GM03348 (cell line): ENCODE data around the gene SAMD14.
A peak's percentile ranks its signal among the peaks of the same experiment; 100 is the strongest.
"Not testable (repeated sequence)": the region's sequence is repeated elsewhere in the genome, so short reads cannot be mapped to it uniquely, and the experiment has no call there.

Experiments used
- DNase-seq: peaks from one replicate; pipeline ENCODE4 v3.0.0; 2012; ENCODE audit warnings: low spot score

Gene SAMD14

DNA sequence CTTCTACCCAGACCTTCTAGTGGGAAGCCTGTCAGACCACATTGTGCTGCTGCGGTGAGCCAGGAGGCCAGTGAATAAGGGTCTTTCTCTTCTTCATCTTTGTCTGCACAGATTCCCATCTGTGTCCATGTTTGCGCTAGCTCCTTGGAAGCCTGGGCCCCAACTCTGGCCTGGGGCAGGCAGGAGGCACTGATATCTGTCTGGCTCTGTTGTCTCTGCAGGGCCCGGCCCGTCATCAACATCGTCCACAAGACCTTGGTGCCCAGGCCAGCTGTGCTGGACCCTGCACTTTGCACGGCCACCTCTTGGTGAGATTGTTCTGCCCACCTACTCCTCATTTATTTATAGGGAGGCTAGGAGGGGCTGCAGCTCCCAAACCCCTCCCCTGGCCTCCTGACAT, 55.7 kb downstream of the SAMD14 start:
- no peak for DNase-seq

DNA sequence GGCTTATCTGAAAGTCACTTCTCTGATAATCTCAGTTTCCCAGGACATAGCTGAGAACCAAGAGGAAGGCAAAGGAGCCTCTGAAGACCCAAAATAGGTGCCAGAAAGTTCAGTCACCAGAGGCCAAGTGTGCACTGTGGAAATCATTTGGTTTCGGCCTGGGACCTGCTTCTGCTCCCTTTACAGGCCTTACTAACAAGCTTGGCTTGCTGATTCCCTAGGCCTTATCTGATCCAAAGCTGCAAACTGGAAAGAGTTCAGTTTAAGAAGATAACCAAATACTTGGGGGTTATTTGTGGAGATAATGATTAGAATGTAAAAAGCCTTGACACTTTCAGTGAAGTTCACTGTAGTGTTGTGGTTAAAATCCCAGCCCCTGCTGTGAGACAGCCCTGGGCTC, 57.0 kb downstream of the SAMD14 start:
- DNase-seq: no peak

DNA sequence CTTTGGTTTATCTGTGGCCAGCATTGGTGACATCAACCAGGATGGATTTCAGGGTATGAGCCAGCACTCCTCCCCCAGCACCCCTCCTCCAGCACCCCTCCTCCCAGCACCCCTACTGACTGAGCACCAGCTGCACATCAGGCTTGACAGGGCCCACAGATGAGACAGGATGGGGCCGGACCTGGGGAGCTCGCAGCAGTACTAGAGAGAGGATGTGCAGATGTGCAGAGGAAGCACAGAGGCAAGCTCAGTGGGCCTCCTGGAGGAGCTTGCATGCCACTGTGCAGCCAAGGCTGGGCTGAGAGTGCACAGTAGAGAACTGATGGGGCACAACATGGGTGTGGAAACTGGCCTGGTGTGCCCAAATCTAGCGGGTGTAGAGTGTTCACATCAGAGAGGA, 57.8 kb downstream of the SAMD14 start:
- no peak for DNase-seq

DNA sequence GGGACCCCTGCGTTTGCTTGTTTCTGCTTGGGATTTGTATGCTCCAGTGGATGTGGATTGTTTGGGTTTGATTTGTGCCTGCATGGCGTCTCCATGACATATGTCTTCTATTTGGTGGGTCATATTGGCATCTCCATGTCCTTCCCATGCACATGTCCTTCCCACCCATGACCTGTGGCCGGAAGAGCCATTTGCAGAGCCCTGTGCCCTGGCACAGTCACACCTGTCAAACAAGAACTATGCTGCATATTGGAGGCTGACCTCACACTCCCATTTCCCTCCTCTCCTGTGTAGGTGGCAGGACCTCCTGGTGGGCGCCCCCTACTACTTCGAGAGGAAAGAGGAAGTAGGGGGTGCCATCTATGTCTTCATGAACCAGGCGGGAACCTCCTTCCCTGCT, 58.3 kb downstream of the SAMD14 start:
- DNase-seq: no peak

DNA sequence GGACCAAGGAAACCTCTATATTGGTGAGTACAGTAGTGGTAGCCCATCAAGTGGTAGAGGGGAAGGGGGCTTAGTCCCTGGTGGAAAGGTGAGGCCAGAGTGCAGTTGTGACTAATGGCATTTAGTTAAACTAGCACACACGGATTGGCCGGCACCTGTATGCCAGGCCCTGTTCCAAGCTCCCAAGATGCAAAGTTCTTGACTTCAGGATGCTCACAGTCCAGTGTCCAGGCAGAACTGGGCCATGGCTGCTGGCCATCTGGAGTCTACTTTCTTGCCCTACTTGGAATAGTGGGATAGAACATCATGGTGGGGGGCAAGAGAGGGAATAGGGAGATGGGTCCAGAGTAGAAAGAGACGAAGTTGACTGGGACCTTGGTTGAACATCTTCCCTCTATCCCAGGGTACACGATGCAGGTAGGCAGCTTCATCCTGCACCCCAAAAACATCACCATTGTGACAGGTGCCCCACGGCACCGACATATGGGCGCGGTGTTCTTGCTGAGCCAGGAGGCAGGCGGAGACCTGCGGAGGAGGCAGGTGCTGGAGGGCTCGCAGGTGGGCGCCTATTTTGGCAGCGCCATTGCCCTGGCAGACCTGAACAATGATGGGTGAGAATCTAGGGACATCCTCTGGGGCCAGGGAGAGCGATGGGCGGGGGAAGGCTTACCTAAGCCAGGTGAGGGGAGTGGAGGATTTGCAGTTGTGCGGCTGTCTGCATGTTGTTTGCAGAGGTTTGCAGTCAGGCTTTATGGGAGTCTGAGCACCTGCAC, 58.9 kb downstream of the SAMD14 start:
- DNase-seq: no peak

DNA sequence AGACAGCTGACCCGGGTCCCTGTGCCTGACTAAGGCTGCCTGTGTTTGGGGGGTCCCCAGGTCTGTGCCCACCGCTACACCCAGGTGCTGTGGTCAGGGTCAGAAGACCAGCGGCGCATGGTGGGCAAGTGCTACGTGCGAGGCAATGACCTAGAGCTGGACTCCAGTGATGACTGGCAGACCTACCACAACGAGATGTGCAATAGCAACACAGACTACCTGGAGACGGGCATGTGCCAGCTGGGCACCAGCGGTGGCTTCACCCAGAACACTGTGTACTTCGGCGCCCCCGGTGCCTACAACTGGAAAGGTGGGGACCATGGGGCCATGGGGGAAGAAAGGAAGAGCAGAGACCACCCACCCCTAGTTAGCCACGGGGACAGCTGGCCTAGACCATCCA, 62.0 kb downstream of the SAMD14 start:
- DNase-seq: no peak

DNA sequence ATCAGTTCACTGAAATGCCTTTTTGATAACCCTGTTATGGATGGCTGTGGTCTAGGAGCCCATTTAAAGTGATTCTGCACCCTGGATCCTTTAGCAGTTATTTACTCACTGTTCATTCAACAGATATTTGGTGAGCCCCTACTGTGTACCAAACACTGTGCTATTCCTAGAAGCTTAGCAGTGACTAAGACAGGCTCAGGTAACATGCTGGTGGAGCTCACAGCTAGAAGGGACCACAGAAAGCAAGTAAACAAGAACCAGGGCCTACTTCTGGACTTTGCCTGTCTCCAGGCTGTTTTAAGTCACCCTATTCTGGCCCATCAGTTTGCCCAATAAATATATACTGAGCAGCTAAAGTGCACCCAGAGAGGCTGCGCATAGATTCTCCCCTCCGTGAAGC, 63.0 kb downstream of the SAMD14 start:
- DNase-seq: no peak

DNA sequence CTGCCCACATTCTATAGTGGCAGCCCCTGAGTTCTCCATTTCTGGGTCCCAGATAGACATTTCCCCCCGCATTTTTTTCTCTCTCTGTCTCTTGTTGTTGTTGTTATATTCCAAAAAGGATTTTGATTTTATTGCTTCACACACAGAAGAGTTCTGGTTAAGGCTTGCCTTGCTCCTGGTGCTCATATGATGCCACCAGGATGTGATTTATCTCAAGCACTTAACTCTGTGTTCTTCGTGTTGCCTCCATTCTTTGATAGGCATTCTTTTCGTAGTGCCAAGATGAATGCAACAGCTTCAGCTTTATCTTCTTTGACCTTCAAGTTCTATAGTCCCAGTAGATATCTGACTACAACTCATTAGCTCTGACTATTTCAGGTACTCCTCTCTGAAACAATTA, 64.9 kb downstream of the SAMD14 start:
- DNase-seq: no peak

DNA sequence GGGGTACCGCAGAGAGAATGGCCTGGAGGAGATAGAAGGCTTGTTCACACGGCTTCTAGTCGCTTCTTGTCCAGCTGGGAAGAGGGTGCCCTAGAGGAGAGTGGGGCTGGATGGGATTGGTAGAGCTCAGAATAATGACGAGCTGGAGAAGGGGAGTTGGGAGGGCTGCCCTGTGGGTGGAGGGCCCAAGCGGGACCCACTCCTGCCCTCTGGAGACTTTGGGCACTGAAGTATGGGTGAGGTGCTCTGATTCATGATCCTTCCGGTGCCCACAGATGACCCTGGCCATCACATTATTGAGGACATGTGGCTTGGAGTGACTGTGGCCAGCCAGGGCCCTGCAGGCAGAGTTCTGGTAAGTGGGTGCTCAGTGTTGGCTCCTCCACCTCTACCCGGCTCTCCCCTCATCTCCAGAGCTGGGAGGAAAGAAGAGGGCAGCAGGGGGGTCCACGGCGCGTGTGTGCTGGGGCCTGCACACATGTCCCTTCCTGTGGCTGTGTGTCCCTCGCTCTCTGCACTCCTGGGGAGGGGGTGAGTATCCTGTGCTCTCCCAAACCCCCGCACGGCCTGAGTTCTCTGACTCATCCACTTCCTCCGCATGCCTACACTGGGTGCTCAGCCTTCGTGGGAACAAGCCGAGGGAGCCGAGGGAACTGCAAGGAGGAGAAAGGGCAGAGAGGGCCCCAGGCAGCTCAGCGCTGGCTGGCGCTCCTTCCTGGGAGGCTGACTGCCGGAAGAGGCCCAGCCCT, 65.5 kb downstream of the SAMD14 start:
- peak; percentile 89 for DNase-seq

DNA sequence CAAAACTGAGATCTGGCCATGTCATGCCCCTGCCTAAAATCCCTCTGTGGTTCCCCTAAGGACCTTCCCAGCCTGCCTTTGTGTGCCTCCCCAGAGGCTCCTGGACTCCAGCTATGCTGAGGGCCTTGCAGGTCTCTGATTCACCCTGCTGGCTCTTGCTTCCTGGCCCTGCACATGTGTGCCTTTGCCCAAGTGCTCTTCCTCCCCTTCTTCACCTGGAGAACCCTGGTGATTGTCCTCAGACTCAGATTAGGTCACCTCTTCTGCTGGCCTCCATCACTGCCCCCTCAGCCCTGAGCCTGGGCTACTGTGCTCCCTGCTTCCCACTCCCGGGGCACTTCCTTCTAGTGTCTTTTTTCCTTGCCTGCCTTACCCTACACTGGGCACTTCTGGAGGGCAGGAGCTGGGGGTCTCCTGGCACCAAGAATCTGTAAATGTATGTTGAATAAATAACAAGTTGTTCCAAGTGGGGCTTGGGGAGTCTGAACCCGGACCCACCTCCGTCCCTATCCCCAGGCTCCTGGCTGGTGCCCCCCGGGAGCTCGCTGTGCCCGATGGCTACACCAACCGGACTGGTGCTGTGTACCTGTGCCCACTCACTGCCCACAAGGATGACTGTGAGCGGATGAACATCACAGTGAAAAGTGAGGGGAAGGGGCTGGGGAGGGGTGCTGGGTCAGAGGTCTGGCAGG, 66.3 kb downstream of the SAMD14 start:
- DNase-seq: no peak

DNA sequence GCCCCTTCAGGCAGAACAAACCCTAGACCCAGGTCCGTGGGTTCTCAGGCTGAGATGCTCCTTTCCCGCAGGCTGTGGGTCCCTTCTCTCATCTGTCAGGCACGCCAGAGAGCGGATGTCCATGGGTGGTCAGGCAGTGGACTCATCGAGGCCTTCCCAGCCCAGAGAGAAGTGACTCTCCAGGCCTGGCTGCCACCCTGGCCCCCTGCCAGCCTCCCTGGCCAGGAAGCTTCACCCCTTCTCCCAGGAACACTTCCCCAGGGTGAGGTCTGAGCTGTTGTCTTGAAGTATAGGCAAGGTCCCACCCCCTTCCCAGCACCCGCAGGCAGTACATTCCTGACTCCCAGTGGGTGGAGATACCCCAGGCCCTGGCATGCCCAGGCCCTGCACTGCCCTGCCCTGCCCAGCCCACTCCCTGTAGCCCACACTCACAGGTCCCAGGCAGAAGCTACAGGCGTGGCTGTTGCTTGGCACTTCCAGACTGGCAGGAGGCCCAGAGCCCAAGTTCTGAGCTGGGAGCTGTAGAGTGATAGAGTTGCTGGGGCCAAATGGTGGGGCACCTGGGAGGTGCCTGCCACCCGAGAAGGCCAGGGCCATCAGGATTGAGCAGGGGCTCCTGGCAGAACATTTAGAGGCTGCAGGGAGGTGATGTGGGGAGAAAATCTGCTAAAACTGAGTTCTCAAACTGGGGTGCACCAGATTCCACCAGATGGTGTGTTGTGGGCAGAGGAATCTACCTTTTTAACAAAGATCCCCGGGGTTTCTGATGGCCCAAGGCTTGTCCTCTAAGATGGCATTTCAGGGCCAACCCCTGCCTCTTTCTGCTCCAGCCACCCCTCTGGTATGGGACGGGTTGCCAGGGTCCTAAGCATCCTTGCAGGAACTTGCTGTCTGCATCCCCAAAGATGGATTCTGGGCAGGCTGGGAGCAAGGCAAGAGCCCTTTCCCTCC, 67.4 kb downstream of the SAMD14 start:
- peak; percentile 66 for DNase-seq

DNA sequence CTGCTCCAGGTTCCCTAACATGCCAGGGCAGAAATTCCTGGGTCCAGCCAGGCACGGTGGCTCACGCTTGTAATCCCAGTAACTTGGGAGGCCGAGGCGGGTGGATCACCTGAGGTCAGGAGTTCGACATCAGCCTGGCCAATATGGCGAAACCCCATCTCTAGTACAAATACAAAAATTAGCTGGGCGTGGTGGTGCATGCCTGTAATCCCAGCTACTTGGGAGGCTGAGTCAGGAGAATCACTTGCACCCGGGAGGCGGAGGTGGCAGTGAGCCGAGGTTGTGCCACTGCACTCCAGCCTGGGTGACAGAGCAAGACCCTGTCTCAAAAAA, 68.3 kb downstream of the SAMD14 start:
- not testable (repeated sequence) for DNase-seq

DNA sequence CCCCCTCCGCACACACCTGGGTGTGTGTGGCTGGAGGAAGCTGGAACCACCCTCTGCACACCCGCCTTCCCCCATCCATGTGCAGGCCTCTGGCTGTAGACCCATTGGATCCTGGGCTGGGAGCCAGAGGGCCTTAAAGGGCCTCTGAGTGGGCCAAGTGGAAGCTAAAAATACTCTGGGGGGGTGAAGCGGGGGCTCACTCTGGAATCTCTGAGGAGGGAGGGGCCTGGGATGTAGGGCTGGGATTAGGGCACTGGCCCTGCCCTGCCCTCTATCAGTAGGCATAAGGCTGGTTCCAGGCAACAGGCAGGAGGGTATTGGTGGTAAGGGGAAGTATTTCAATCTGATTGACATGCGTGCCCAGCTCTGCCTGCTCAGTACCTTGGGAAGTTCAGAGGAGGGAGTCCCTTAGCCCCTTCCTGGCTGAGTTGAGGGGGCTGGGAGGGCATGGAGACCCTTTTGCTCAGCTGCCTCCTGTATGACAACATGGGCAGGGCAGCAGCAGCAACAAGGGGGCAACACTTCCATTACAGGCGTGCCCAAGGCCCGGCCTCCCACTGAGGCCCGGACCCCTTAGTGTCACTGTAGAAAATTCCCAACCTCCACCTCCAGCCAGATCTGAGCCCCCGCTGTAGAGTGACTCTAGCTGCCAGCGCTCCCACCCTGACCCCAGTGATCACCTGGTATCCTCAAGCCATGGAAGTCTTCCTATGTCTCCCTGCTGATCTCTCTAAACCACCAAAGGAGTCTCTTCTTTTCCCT, 68.8 kb downstream of the SAMD14 start:
- DNase-seq: peak; percentile 64
